SU-DHL-6 (cell line): Measurements from ENCODE around the gene GJD4.

Source experiments
- EZH2phosphoT487 ChIP-seq: fragments of 200-600 bp; sonication (generic), shearing (Covaris generic); conservative IDR thresholded peaks from 2 replicates; pipeline ENCODE4 v1.6.1; 2018; ENCODE audit warnings: mild to moderate bottlenecking, antibody characterized with exemption, low read length, moderate library complexity, mixed read lengths
- TF ChIP-seq, protein P1 (sequence below): fragments of 200-600 bp; sonication (generic); IDR thresholded peaks from one replicate; pipeline ENCODE4 v1.5.1; 2017; ENCODE audit warnings: antibody characterized with exemption, mild to moderate bottlenecking, low read length, moderate library complexity; ENCODE audit not compliant: insufficient read depth, poor library complexity, severe bottlenecking

DNA sequence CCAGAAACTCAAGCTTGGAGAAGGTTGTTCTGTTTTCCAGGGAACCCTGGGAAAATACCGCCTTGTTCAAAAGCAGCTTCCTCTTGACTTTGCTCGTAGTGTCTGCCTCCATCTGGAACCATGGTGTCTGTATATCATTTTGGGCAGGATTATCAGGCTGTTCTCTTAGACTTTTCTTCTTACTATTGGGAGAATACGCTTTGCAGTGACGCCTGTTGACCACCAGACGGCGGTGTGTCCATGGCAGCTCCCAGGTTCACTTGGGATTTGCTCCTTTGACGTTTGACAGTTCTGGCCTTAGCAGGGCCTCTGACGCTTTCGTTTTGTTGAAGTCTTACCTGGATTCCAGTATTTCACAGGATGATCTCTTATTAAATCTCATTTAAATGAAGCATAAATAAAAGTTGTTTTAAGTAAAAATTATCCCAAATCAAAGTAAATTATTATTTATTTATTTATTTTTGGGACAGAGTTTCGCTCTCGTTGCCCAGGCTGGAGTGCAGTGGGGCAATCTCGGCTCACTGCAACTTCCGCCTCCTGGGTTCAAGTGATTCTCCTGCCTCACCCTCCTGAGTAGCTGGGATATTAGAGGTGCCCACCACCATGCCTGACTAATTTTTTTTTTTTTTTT is 41.8 kb upstream of the GJD4 start:
- TF ChIP-seq, protein P1, sequence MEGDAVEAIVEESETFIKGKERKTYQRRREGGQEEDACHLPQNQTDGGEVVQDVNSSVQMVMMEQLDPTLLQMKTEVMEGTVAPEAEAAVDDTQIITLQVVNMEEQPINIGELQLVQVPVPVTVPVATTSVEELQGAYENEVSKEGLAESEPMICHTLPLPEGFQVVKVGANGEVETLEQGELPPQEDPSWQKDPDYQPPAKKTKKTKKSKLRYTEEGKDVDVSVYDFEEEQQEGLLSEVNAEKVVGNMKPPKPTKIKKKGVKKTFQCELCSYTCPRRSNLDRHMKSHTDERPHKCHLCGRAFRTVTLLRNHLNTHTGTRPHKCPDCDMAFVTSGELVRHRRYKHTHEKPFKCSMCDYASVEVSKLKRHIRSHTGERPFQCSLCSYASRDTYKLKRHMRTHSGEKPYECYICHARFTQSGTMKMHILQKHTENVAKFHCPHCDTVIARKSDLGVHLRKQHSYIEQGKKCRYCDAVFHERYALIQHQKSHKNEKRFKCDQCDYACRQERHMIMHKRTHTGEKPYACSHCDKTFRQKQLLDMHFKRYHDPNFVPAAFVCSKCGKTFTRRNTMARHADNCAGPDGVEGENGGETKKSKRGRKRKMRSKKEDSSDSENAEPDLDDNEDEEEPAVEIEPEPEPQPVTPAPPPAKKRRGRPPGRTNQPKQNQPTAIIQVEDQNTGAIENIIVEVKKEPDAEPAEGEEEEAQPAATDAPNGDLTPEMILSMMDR = peak; percentile 94
- TF ChIP-seq EZH2phosphoT487 = no peak
